BJ (cell line): Measurements from ENCODE around the gene DENND5B. TPM values are rescaled to one million over a fixed set of nuclear protein-coding genes. Genes with fewer than 3 reads are reported as not detected.

Experiments used
- CTCF ChIA-PET: fragments of 350-600 bp; formaldehyde crosslinking; extraction: SDS; loops from one replicate; lab custom pipeline; 2021; ENCODE audit warnings: antibody characterized with exemption, inconsistent platforms; lab: Yijun Ruan, JAX
- POLR2A ChIA-PET: fragments of 300-600 bp; sonication (Branson Sonifier 250); formaldehyde crosslinking; extraction: SDS; loops from one replicate; lab custom pipeline; 2021; ENCODE audit warnings: antibody characterized with exemption; lab: Charles Lee
- DNase-seq: peaks from one replicate; pipeline ENCODE4 v3.0.0-alpha.2; 2011; ENCODE audit warnings: low read depth
- H3K27me3 ChIP-seq: 2 replicates; pipeline ENCODE4 v1.6.0; 2011; ENCODE audit warnings: low read length; ENCODE audit not compliant: control insufficient read depth, insufficient read depth
- H3K36me3 ChIP-seq: 2 replicates; pipeline ENCODE4 v1.5.1; 2011; ENCODE audit warnings: low read length; ENCODE audit not compliant: control insufficient read depth, insufficient read depth
- H3K4me3 ChIP-seq: 2 replicates; pipeline ENCODE4 v1.5.1; 2011; ENCODE audit warnings: low read depth, mild to moderate bottlenecking, control low read depth, low read length
- CTCF ChIP-seq: IDR thresholded peaks from 2 replicates; pipeline ENCODE4 v1.5.1; 2011; ENCODE audit warnings: low read depth, mild to moderate bottlenecking, control low read depth, inconsistent platforms, low read length, moderate library complexity; ENCODE audit not compliant: insufficient read depth
- polyA plus RNA-seq: library from polyadenylated mRNA; depleted of rRNA; stranded (reverse); fragments of >200 nt; gene quantifications from 2 replicates; pipeline ENCODE4 v1.2.3, GENCODE V29; 2011

DENND5B gene
- polyA plus RNA-seq, 1 experiment = 5.4 TPM

GRCh38 chr12:31499567-31499966 is 91.4 kb downstream of the DENND5B start:
- POLR2A ChIA-PET = interaction anchor here (0.7 kb wide), 1 partner anchor 137 kb away, joined by 3 read pairs; no protein-coding TSS in a partner anchor

DNA sequence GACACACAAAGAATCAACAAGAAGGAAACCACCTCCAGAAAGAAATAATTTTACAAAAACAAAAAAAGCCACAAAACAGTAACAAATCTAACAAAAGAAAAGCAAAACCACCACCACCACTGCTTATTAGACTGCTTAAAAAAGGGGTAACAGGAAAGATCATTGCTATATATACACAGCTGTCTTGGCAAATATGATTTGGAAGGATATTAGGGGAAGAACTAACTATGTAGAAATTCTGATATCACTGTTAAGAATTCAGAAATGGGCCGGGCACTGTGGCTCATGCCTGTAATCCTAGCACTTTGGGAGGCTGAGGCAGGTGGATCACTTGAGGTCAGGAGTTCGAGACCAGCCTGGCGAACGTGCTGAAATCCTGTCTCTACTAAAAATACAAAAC is 92.5 kb downstream of the DENND5B start:
- ChIA-PET CTCF (no interaction called here), POLR2A (interaction anchor here (0.7 kb wide), 2 partner anchors 19 to 705 kb away, joined by 4 to 15 read pairs; no protein-coding TSS in a partner anchor)

More at GRCh38 chr12:31499567-31499966, 91.4 kb downstream of the DENND5B start:
- DNase-seq = no peak
- no peak for TF ChIP-seq CTCF
- no peaks in the 10 kb centered on the region for H3K36me3 ChIP-seq
- no peaks in the 10 kb centered on the region for H3K27me3 ChIP-seq
- H3K4me3 ChIP-seq = no peak overlapping the region
- CTCF ChIA-PET = interaction anchor here (0.7 kb wide), 1 partner anchor 74 kb away, joined by 3 read pairs; no protein-coding TSS in a partner anchor

GRCh38 chr12:31496257-31496656 is 94.7 kb downstream of the DENND5B start:
- no peak for DNase-seq
- CTCF ChIA-PET = no interaction called here
- no peaks in the 10 kb centered on the region for H3K36me3 ChIP-seq
- TF ChIP-seq CTCF = no peak
- POLR2A ChIA-PET = no interaction called here
- H3K27me3 ChIP-seq = no peaks in the 10 kb centered on the region
- H3K4me3 ChIP-seq = no peak overlapping the region

More for the DNA sequence above, 92.5 kb downstream of the DENND5B start:
- no peak for DNase-seq
- Histone ChIP-seq H3K4me3 (no peak overlapping the region), H3K27me3 (no peaks in the 10 kb centered on the region), H3K36me3 (no peaks in the 10 kb centered on the region)
- TF ChIP-seq CTCF = no peak

- Histone ChIP-seq H3K4me3 (no peak overlapping the region), H3K36me3 (no peaks in the 10 kb centered on the region), H3K27me3 (no peaks in the 10 kb centered on the region)
- ChIA-PET CTCF (interaction anchor here (1.0 kb wide), 1 partner anchor 9 kb away, joined by 3 read pairs; no protein-coding TSS in a partner anchor), POLR2A (no interaction called here)
- TF ChIP-seq CTCF = no peak
- DNase-seq = no peak
Measured at GRCh38 chr12:31494455-31494854, 96.5 kb downstream of the DENND5B start.

GRCh38 chr12:31492599-31493196 is 98.2 kb downstream of the DENND5B start:
- H3K4me3 ChIP-seq = no peak overlapping the region
- POLR2A ChIA-PET = no interaction called here
- no peak for TF ChIP-seq CTCF
- CTCF ChIA-PET = no interaction called here
- no peak for DNase-seq
- no peaks in the 10 kb centered on the region for H3K36me3 ChIP-seq
- H3K27me3 ChIP-seq = no peaks in the 10 kb centered on the region
